A549 (cell line): Measurements from ENCODE around the gene EXO1. TPM values are rescaled to one million over a fixed set of nuclear protein-coding genes. Genes with fewer than 3 reads are reported as not detected.

Experiments used
- ATAC-seq, 2 experiments: fragments of 200-7000 bp in 1 of 2; fragments of >200 bp in 1 of 2; cut with Nextera tagmentation in 1 of 2; cut with Tn5 transposase in 1 of 2; 3 replicates each; pipeline versions ENCODE4 v1.8.0 to v1.9.1; 2018 to 2020; ENCODE audit warnings: mild to moderate bottlenecking in 1 of 2, moderate library complexity in 1 of 2
- CTCF ChIA-PET: fragments of 300-600 bp; sonication (Branson Sonifier 250); formaldehyde crosslinking; extraction: SDS; loops from one replicate; lab custom pipeline; 2021; ENCODE audit warnings: antibody characterized with exemption, inconsistent platforms; lab: Yijun Ruan, JAX
- POLR2A ChIA-PET: fragments of 350-600 bp; formaldehyde crosslinking; extraction: SDS; loops from one replicate; lab custom pipeline; 2021; ENCODE audit warnings: antibody characterized with exemption, inconsistent platforms; lab: Yijun Ruan, JAX
- DNase-seq, 2 experiments: peaks; one replicate each; pipeline versions ENCODE4 v3.0.0 to v3.0.0-alpha.2; 2011 to 2016; ENCODE audit warnings: low read depth in 1 of 2, low spot score in 1 of 2
- FAIRE-seq: peaks from 2 replicates; lab custom pipeline; 2011; peaks lifted over from hg19 to GRCh38; lab: Jason Lieb, UNC
- H3K27ac ChIP-seq, 2 experiments: fragments of >200 bp; sonication (Bioruptor Twin); formaldehyde crosslinking; 3 replicates each; pipeline ENCODE4 v1.5.1; 2016 to 2017
- H3K4me1 ChIP-seq: fragments of >200 bp; sonication (Bioruptor Twin); formaldehyde crosslinking; 3 replicates; pipeline ENCODE4 v1.6.1; 2016
- H3K4me2 ChIP-seq: fragments of >200 bp; sonication (Bioruptor Twin); formaldehyde crosslinking; 3 replicates; pipeline ENCODE4 v1.6.1; 2016
- H3K4me3 ChIP-seq: fragments of >200 bp; sonication (Bioruptor Twin); formaldehyde crosslinking; 3 replicates; pipeline ENCODE4 v1.5.1; 2016
- H3K9me3 ChIP-seq: fragments of >200 bp; sonication (Bioruptor Twin); formaldehyde crosslinking; 3 replicates; pipeline ENCODE4 v1.6.1; 2016
- CBX2 ChIP-seq: fragments of 200-600 bp; sonication (generic); IDR thresholded peaks from 2 replicates; pipeline ENCODE4 v1.6.1; 2016; ENCODE audit warnings: low read depth, mild to moderate bottlenecking, borderline replicate concordance
- CTCF ChIP-seq: fragments of >200 bp; sonication (Bioruptor Twin); formaldehyde crosslinking; IDR thresholded peaks from 3 replicates; pipeline ENCODE4 v1.5.1; 2016
- EP300 ChIP-seq, 2 experiments: fragments of >200 bp; sonication (Bioruptor Twin); formaldehyde crosslinking; IDR thresholded peaks; 2 replicates in 1 of 2; 3 replicates in 1 of 2; pipeline ENCODE4 v1.6.1; 2016 to 2017
- FOSL2 ChIP-seq, 2 experiments: fragments of 450-650 bp in 1 of 2; fragments of >200 bp in 1 of 2; sonication (Bioruptor Twin) in 1 of 2; formaldehyde crosslinking; IDR thresholded peaks; 2 replicates each; pipeline versions ENCODE4 v1.5.0 to v1.6.1; 2016 to 2020; ENCODE audit warnings: mild to moderate bottlenecking in 1 of 2, moderate library complexity in 1 of 2
- HDAC2 ChIP-seq: fragments of 200-600 bp; sonication (generic); IDR thresholded peaks from 2 replicates; pipeline ENCODE4 v1.6.1; 2016
- HOXA7 ChIP-seq: fragments of 250-450 bp; sonication (Bioruptor Pico); IDR thresholded peaks from 2 replicates; pipeline ENCODE4 v1.5.0; 2020; ENCODE audit warnings: mild to moderate bottlenecking, moderate library complexity
- HOXB13 ChIP-seq: fragments of 250-450 bp; sonication (Bioruptor Pico); IDR thresholded peaks from 2 replicates; pipeline ENCODE4 v1.5.0; 2020; ENCODE audit warnings: low read depth, mild to moderate bottlenecking, moderate library complexity
- KDM1A ChIP-seq: fragments of 200-600 bp; sonication (generic); IDR thresholded peaks from 2 replicates; pipeline ENCODE4 v1.6.1; 2016; ENCODE audit warnings: low read depth, mild to moderate bottlenecking
- KDM5A ChIP-seq: fragments of 200-600 bp; sonication (generic); IDR thresholded peaks from 2 replicates; pipeline ENCODE4 v1.6.1; 2016; ENCODE audit warnings: antibody characterized with exemption, mild to moderate bottlenecking
- MYC ChIP-seq: IDR thresholded peaks from 2 replicates; pipeline ENCODE4 v1.6.1; 2012; ENCODE audit warnings: mild to moderate bottlenecking, inconsistent platforms, low read length, improper control_type of control experiment, borderline replicate concordance
- NR3C1 ChIP-seq: fragments of >200 bp; sonication (Bioruptor Twin); formaldehyde crosslinking; IDR thresholded peaks from 3 replicates; pipeline ENCODE4 v1.6.1; 2017
- POLR2A ChIP-seq: IDR thresholded peaks from 2 replicates; pipeline ENCODE4 v1.6.1; 2012; ENCODE audit warnings: mild to moderate bottlenecking, low read length
- RARB ChIP-seq: fragments of 250-450 bp; sonication (Bioruptor Pico); IDR thresholded peaks from 2 replicates; pipeline ENCODE4 v1.8.0; 2021; ENCODE audit warnings: mild to moderate bottlenecking, moderate library complexity
- ZFP36 ChIP-seq: fragments of 450-650 bp; IDR thresholded peaks from 2 replicates; pipeline ENCODE4 v1.6.1; 2014; ENCODE audit warnings: borderline replicate concordance; ENCODE audit not compliant: partially characterized antibody
- ZNF302 ChIP-seq: fragments of 250-450 bp; sonication (Bioruptor Pico); IDR thresholded peaks from 2 replicates; pipeline ENCODE4 v1.9.0; 2021; ENCODE audit warnings: inconsistent platforms, mild to moderate bottlenecking, moderate library complexity
- ZSCAN20 ChIP-seq: fragments of 250-450 bp; sonication (Bioruptor Pico); IDR thresholded peaks from 2 replicates; pipeline ENCODE4 v1.8.0; 2022; ENCODE audit warnings: mild to moderate bottlenecking, moderate library complexity
- WGBS: methylation state at CpG from one replicate; pipeline ENCODE4 v1.1.6; 2017; ENCODE audit errors: missing lambda C conversion rate; 5-methylcytosine and 5-hydroxymethylcytosine counted together
- polyA plus RNA-seq, 4 experiments: library from polyadenylated mRNA; depleted of rRNA in 3 of 4; stranded (reverse); fragments of >200 nt; fragmentation: RNase III in 1 of 4; extraction: RNeasy Plus Mini Kit Qiagen cat#74134 plus additional on column Dnase treatment in 1 of 4; gene quantifications; 2 replicates in 3 of 4; 3 replicates in 1 of 4; pipeline ENCODE4 v1.2.3, GENCODE V29; 2011 to 2017
- TF ChIP-seq, protein P1 (sequence below): IDR thresholded peaks from 2 replicates; pipeline ENCODE4 v1.6.1; 2012; ENCODE audit warnings: low read depth, borderline replicate concordance
- TF ChIP-seq, protein P2 (sequence below): fragments of 150-350 bp; IDR thresholded peaks from 2 replicates; pipeline ENCODE4 v1.6.1; 2014; ENCODE audit warnings: low read depth, mild to moderate bottlenecking, low read length
- TF ChIP-seq, protein P3 (sequence below): fragments of 250-450 bp; sonication (Bioruptor Pico); IDR thresholded peaks from 2 replicates; pipeline ENCODE4 v1.5.0; 2020; ENCODE audit warnings: low read depth, mild to moderate bottlenecking, moderate library complexity
- TF ChIP-seq, protein P4 (sequence below): fragments of >200 bp; sonication (Bioruptor Twin); formaldehyde crosslinking; IDR thresholded peaks from 3 replicates; pipeline ENCODE4 v1.6.1; 2016

The EXO1 gene
- polyA plus RNA-seq, 2 of the 4 experiments (the other 2 are of a cell fraction): 23.0 to 33.1 TPM

DNA sequence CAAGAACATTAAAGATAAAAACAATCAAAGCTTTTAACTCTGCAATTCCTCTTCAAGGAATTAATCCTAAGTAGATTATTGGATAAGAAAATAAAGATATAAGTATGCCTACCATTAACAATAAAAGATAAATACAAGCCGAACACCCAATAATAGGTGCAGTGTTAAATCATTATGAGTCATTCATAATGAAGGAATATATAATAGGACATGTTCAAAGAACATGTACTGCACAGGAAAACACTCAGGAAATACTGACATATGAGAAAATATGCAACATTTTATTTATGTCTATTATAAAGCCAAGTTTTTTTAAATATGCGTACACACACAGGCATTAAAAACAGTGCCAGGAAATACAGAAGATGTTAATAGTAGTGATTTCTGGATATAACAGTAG is 11.1 kb upstream of the EXO1 start:
- Histone ChIP-seq H3K27ac (no peak overlapping the region), H3K4me3 (no peak overlapping the region), H3K4me1 (peaks cover 27% of the 10 kb centered on the region), H3K9me3 (no peaks in the 10 kb centered on the region), H3K4me2 (no peak overlapping the region)
- ChIA-PET POLR2A (no interaction called here), CTCF (interaction anchor here (3.6 kb wide), 1 partner anchor 10 kb away, joined by 12 read pairs; the partner anchor contains the start of gene EXO1)
- no peak for TF ChIP-seq CTCF
- TF ChIP-seq, protein P1, sequence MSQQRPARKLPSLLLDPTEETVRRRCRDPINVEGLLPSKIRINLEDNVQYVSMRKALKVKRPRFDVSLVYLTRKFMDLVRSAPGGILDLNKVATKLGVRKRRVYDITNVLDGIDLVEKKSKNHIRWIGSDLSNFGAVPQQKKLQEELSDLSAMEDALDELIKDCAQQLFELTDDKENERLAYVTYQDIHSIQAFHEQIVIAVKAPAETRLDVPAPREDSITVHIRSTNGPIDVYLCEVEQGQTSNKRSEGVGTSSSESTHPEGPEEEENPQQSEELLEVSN: no peak
- no peak for TF ChIP-seq EP300 (IDR thresholded peaks at IDR 0.05)
- TF ChIP-seq FOSL2 (IDR thresholded peaks at IDR 0.05): no peak
- TF ChIP-seq FOSL2 (CRISPR knock-in tag; IDR thresholded peaks at IDR 0.05): peak; percentile 25; the same call in 1 of the 2 replicates
- no peak for TF ChIP-seq ZFP36
- FAIRE-seq: no peak
- DNase-seq: no peak
- ATAC-seq: no peak
- WGBS: 88% methylated on average over 2 of the region's 2 CpGs

- 53% methylated on average over 5 of the region's 5 CpGs for WGBS
- H3K9me3 ChIP-seq: no peaks in the 10 kb centered on the region
- FAIRE-seq: no peak
- peaks cover 27% of the 10 kb centered on the region for H3K4me1 ChIP-seq
- ATAC-seq: peak in 1 of 2 experiments; percentile 63; a peak in 3 of 6 replicates
- CTCF ChIA-PET: interaction anchor here (1.7 to 3.6 kb wide), 3 partner anchors 10 to 307 kb away, joined by 4 to 15 read pairs (median 12); partner anchors contain the start of gene EXO1
- H3K4me3 ChIP-seq: no peak overlapping the region
- H3K27ac ChIP-seq: peak overlapping the region; percentile 43 to 68; a peak in 5 of 6 replicates
- peak in 1 of 2 experiments; percentile 21 for DNase-seq
- H3K4me2 ChIP-seq: peak overlapping the region; percentile 35; the same call in 2 of the 3 replicates
- POLR2A ChIA-PET: no interaction called here
- TF ChIP-seq MYC (no peak), KDM1A (no peak), NR3C1 (no peak), HOXA7 (CRISPR knock-in tag) (no peak), RARB (CRISPR knock-in tag) (no peak), POLR2A (no peak), HOXB13 (CRISPR knock-in tag) (no peak), KDM5A (no peak), CBX2 (no peak), HDAC2 (no peak), ZNF302 (no peak), ZSCAN20 (CRISPR knock-in tag) (no peak)
- TF ChIP-seq, protein P2, sequence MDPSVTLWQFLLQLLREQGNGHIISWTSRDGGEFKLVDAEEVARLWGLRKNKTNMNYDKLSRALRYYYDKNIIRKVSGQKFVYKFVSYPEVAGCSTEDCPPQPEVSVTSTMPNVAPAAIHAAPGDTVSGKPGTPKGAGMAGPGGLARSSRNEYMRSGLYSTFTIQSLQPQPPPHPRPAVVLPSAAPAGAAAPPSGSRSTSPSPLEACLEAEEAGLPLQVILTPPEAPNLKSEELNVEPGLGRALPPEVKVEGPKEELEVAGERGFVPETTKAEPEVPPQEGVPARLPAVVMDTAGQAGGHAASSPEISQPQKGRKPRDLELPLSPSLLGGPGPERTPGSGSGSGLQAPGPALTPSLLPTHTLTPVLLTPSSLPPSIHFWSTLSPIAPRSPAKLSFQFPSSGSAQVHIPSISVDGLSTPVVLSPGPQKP: no peak
- TF ChIP-seq, protein P3, sequence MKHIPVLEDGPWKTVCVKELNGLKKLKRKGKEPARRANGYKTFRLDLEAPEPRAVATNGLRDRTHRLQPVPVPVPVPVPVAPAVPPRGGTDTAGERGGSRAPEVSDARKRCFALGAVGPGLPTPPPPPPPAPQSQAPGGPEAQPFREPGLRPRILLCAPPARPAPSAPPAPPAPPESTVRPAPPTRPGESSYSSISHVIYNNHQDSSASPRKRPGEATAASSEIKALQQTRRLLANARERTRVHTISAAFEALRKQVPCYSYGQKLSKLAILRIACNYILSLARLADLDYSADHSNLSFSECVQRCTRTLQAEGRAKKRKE: no peak
- TF ChIP-seq, protein P4, sequence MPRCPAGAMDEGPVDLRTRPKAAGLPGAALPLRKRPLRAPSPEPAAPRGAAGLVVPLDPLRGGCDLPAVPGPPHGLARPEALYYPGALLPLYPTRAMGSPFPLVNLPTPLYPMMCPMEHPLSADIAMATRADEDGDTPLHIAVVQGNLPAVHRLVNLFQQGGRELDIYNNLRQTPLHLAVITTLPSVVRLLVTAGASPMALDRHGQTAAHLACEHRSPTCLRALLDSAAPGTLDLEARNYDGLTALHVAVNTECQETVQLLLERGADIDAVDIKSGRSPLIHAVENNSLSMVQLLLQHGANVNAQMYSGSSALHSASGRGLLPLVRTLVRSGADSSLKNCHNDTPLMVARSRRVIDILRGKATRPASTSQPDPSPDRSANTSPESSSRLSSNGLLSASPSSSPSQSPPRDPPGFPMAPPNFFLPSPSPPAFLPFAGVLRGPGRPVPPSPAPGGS: no peak
Observed at GRCh38 chr1:241837416-241837815, 10.6 kb upstream of the EXO1 start.
